A549 (cell line): ENCODE results near the gene TP53TG3D.
"Not testable (repeated sequence)": the region's sequence is repeated elsewhere in the genome, so short reads cannot be mapped to it uniquely, and the experiment has no call there.

Source experiments
- CHD2 ChIP-seq: fragments of 150-350 bp; IDR thresholded peaks from 2 replicates; pipeline ENCODE4 v1.6.1; 2014; ENCODE audit warnings: low read length; ENCODE audit not compliant: partially characterized antibody
- EP300 ChIP-seq, 2 experiments: fragments of >200 bp; sonication (Bioruptor Twin); formaldehyde crosslinking; IDR thresholded peaks; 2 replicates in 1 of 2; 3 replicates in 1 of 2; pipeline ENCODE4 v1.6.1; 2016 to 2017
- FOSL2 ChIP-seq, 2 experiments: fragments of 450-650 bp in 1 of 2; fragments of >200 bp in 1 of 2; sonication (Bioruptor Twin) in 1 of 2; formaldehyde crosslinking; IDR thresholded peaks; 2 replicates each; pipeline versions ENCODE4 v1.5.0 to v1.6.1; 2016 to 2020; ENCODE audit warnings: mild to moderate bottlenecking in 1 of 2, moderate library complexity in 1 of 2
- HDAC2 ChIP-seq: fragments of 200-600 bp; sonication (generic); IDR thresholded peaks from 2 replicates; pipeline ENCODE4 v1.6.1; 2016
- MYC ChIP-seq: IDR thresholded peaks from 2 replicates; pipeline ENCODE4 v1.6.1; 2012; ENCODE audit warnings: mild to moderate bottlenecking, inconsistent platforms, low read length, improper control_type of control experiment, borderline replicate concordance
- POLR2A ChIP-seq: IDR thresholded peaks from 2 replicates; pipeline ENCODE4 v1.6.1; 2012; ENCODE audit warnings: mild to moderate bottlenecking, low read length
- RAD21 ChIP-seq, 2 experiments: fragments of >200 bp in 1 of 2; sonication (Bioruptor Twin) in 1 of 2; formaldehyde crosslinking in 1 of 2; IDR thresholded peaks in 1 of 2; conservative IDR thresholded peaks in 1 of 2; 2 replicates in 1 of 2; 3 replicates in 1 of 2; pipeline ENCODE4 v1.6.1; 2012 to 2018; ENCODE audit warnings: inconsistent platforms in 1 of 2
- RCOR1 ChIP-seq: fragments of 150-350 bp; IDR thresholded peaks from 2 replicates; pipeline ENCODE4 v1.6.1; 2014; ENCODE audit warnings: antibody characterized with exemption, low read length, low read depth
- ZFP36 ChIP-seq: fragments of 450-650 bp; IDR thresholded peaks from 2 replicates; pipeline ENCODE4 v1.6.1; 2014; ENCODE audit warnings: borderline replicate concordance; ENCODE audit not compliant: partially characterized antibody
- TF ChIP-seq, protein P1 (sequence below): IDR thresholded peaks from 2 replicates; pipeline ENCODE4 v1.6.1; 2012
- TF ChIP-seq, protein P2 (sequence below): fragments of >200 bp; sonication (Bioruptor Twin); formaldehyde crosslinking; IDR thresholded peaks from 3 replicates; pipeline ENCODE4 v1.5.1; 2016

DNA sequence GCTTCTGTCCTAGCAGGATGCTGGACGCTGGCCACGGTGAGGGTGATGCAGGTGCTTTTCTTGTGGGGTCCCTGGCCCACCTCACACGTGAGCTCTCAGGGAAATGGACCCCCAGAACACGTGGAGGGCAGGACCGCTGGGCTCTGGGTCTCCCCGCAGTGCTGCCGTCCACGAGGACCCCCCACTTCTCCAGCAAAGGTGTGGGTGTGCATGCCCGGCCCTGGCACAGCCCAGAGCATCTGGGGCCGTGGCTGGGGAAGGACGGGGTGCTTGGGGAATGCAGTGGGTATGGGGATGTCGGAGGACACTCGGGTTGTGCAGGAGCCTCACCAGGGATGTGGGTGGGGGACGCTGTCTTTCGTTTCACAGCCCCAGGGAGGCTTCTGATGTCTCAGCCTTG, 34.7 kb downstream of the TP53TG3D start:
- not testable (repeated sequence) for TF ChIP-seq POLR2A; RAD21 (conservative IDR thresholded peaks at IDR 0.05 in 1 of 2, IDR thresholded peaks at IDR 0.05 in 1 of 2); EP300 (IDR thresholded peaks at IDR 0.05); RCOR1; FOSL2 (IDR thresholded peaks at IDR 0.05); FOSL2 (CRISPR knock-in tag; IDR thresholded peaks at IDR 0.05); CHD2; HDAC2; ZFP36; MYC
- TF ChIP-seq, protein P1, sequence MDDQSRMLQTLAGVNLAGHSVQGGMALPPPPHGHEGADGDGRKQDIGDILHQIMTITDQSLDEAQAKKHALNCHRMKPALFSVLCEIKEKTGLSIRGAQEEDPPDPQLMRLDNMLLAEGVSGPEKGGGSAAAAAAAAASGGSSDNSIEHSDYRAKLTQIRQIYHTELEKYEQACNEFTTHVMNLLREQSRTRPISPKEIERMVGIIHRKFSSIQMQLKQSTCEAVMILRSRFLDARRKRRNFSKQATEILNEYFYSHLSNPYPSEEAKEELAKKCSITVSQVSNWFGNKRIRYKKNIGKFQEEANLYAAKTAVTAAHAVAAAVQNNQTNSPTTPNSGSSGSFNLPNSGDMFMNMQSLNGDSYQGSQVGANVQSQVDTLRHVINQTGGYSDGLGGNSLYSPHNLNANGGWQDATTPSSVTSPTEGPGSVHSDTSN = not testable (repeated sequence)
- TF ChIP-seq, protein P2, sequence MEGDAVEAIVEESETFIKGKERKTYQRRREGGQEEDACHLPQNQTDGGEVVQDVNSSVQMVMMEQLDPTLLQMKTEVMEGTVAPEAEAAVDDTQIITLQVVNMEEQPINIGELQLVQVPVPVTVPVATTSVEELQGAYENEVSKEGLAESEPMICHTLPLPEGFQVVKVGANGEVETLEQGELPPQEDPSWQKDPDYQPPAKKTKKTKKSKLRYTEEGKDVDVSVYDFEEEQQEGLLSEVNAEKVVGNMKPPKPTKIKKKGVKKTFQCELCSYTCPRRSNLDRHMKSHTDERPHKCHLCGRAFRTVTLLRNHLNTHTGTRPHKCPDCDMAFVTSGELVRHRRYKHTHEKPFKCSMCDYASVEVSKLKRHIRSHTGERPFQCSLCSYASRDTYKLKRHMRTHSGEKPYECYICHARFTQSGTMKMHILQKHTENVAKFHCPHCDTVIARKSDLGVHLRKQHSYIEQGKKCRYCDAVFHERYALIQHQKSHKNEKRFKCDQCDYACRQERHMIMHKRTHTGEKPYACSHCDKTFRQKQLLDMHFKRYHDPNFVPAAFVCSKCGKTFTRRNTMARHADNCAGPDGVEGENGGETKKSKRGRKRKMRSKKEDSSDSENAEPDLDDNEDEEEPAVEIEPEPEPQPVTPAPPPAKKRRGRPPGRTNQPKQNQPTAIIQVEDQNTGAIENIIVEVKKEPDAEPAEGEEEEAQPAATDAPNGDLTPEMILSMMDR = not testable (repeated sequence)
